Jurkat, Clone E6-1 (cell line): Measurements from ENCODE around the gene LSR.

ENCODE experiments used
- DNase-seq: peaks from one replicate; pipeline ENCODE4 v3.0.0-alpha.2; 2011; ENCODE audit warnings: low read depth, low spot score
- H3K4me3 ChIP-seq: 2 replicates; pipeline ENCODE4 v1.5.1; 2011; ENCODE audit warnings: mild to moderate bottlenecking, low read length, control low read depth, moderate library complexity

The LSR gene

GRCh38 chr19:35294859-35295791, 46.3 kb downstream of the LSR start:
- H3K4me3 ChIP-seq: no peak overlapping the region
- no peak for DNase-seq

DNA sequence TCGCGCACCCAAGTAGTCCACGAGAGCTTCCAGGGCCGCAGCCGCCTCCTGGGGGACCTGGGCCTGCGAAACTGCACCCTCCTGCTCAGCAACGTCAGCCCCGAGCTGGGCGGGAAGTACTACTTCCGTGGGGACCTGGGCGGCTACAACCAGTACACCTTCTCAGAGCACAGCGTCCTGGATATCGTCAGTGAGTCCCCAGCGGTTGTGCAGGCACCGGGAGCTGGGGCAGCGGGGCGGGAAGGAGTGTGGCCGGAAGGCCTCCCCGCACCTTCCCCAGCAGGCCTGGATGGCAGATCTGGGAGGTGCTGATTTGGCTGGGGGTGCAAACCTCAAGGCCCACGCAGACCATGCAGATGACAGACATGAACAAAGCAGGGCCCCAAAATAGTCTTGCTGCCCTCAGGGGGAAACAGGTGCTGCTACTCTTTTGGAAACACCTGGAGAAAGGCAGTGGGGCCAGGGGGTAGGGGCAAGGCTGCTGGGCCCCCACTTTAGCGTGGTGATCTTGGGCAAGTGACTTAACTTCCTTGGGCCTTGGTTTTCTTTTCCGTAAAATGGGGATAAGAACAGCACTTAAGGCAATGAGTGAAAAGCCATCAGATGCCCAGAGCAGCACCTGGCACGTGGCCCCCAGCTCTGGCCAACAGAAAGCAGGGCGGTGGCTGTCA, 47.1 kb downstream of the LSR start:
- no peak overlapping the region for H3K4me3 ChIP-seq
- DNase-seq: peak; percentile 50

- no peak overlapping the region for H3K4me3 ChIP-seq
- no peak for DNase-seq
Observed at GRCh38 chr19:35296644-35297514, 48.1 kb downstream of the LSR start.

DNA sequence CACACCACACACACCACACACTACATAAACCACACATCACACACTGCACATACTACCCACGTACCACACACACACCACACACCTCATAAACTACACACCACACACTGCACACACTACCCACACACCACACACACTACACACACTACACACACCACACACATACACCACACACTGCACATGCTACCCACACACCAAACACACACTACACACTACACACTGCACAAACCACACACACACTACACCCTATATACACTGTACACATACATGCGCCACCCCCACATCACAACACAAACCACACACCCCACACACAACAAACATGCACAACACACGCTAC, 48.7 kb downstream of the LSR start:
- no peak for DNase-seq
- H3K4me3 ChIP-seq: no peak overlapping the region

DNA sequence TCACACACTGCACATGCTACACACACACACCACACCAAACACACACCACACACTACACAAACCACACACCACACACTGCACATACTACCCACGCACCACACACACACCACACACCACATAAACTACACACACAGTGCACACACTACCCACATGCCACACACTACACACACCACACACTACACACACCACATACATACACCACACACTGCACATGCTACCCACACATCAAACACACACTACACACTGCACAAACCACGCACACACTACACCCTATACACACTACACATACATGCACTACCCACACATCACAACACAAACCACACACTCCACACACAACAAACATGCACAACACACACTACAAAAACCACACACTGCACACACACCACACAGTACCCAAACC, 49.1 kb downstream of the LSR start:
- H3K4me3 ChIP-seq: no peak overlapping the region
- DNase-seq: no peak

- DNase-seq: no peak
- no peak overlapping the region for H3K4me3 ChIP-seq
Observed at GRCh38 chr19:35298561-35298972, 49.8 kb downstream of the LSR start.

GRCh38 chr19:35299523-35300338, 50.9 kb downstream of the LSR start:
- H3K4me3 ChIP-seq: no peak overlapping the region
- no peak for DNase-seq

DNA sequence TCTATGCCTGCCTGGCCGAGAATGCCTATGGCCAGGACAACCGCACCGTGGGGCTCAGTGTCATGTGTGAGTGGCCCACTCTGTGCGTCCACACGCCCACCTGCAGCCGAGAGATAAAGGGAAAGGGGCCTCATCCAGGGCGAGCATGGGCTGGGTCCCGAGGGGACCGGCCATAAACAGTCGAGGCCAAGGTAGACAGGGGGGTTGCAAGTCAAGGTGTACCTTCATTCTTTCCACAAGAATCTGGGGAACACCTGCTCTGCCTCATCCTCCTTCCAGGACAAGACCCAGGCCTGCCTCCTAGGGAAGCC, 51.5 kb downstream of the LSR start:
- DNase-seq: no peak
- H3K4me3 ChIP-seq: no peak overlapping the region

GRCh38 chr19:35301961-35302360, 53.2 kb downstream of the LSR start:
- DNase-seq: no peak
- H3K4me3 ChIP-seq: no peak overlapping the region

DNA sequence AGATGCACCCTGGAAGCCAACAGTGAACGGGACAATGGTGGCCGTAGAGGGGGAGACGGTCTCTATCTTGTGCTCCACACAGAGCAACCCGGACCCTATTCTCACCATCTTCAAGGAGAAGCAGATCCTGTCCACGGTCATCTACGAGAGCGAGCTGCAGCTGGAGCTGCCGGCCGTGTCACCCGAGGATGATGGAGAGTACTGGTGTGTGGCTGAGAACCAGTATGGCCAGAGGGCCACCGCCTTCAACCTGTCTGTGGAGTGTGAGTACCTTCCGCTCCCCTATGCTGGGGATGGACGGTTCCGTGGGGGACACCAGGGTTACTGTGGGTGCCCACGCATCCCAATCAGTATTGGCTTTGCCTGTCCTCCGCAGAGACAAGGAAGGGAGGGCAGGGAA, 53.6 kb downstream of the LSR start:
- DNase-seq: no peak
- H3K4me3 ChIP-seq: no peak overlapping the region

- H3K4me3 ChIP-seq: no peak overlapping the region
- DNase-seq: no peak
Observed at GRCh38 chr19:35303357-35303915, 54.6 kb downstream of the LSR start.

DNA sequence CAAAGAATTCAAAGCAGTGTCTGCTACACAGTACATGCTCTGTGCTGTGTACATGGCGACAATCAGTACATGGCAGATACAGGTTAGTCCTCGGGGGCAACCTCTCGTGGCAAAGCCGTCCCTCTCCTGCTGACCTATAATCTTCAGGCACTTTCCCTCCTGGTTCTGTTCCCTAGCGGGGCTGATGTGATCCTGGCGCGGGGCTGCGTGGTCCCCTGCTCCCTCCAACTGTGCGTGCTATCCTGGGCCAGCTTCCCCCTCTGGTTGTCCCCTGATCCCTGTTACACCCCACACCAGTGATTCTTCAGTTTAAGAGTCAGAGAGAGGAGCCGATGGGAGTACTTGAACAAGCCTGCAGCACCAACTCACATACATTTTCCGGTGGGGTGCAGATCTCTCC, 55.2 kb downstream of the LSR start:
- H3K4me3 ChIP-seq: no peak overlapping the region
- no peak for DNase-seq

GRCh38 chr19:35305181-35305580, 56.4 kb downstream of the LSR start:
- no peak overlapping the region for H3K4me3 ChIP-seq

GRCh38 chr19:35306473-35307246, 57.9 kb downstream of the LSR start:
- no peak for DNase-seq
- H3K4me3 ChIP-seq: no peak overlapping the region

More at GRCh38 chr19:35305181-35305580, 56.4 kb downstream of the LSR start:
- no peak for DNase-seq

DNA sequence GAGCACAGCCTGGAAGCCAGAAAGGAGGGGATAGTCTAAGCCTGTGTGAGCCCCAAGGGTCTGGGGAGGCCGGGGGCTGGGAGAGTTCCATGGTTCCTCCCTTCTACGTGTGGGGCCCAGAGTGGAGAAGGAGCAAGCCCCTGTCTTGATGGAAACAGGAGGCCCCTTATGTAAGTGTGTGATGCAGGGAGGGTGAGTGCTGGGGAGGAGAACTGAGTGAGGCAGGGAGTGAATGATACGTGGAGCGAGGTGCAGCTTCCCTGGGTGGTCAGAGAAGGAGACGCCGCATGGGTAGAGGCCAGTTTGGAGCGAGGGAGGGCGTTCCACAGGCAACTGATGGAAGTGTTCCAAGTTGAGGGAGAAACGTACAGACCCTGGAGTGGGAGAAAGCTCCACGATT, 59.1 kb downstream of the LSR start:
- H3K4me3 ChIP-seq: no peak overlapping the region
- no peak for DNase-seq

DNA sequence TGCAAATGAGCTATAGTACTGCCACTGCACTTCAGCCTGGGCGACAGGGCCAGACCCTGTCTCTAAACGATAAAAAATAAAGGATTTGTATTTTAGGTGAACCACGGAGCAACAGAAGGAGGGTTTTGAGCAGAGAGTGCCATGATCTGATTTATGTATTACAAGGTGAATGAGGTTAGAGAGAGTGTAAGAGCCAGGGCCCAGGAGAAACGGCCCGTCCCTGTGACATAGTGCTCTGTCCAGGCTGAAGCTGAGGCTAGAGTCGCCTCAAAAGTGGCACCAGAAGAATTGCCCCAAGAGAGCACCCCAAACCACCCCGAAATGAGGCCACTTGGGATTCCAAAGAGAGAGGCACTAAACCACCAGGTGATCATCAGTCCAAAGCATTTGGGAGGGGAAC, 60.1 kb downstream of the LSR start:
- no peak overlapping the region for H3K4me3 ChIP-seq

GRCh38 chr19:35309481-35310279, 60.9 kb downstream of the LSR start:
- no peak overlapping the region for H3K4me3 ChIP-seq
- DNase-seq: no peak

More for the DNA sequence above, 60.1 kb downstream of the LSR start:
- no peak for DNase-seq
